Testis (tissue), 3 donors: ENCODE data around the gene SSX2IP. TPM values are rescaled to one million over a fixed set of nuclear protein-coding genes. Genes with fewer than 3 reads are reported as not detected.

Source experiments
- DNase-seq: peaks from one replicate; pipeline ENCODE4 v3.0.0-alpha.2; 2019
- H3K27ac ChIP-seq, 2 donors: fragments of 200-600 bp; sonication (generic); one replicate each; pipeline ENCODE4 v1.5.1; 2019
- H3K27me3 ChIP-seq: fragments of 200-600 bp; sonication (generic); one replicate; pipeline ENCODE4 v1.5.1; 2019
- H3K36me3 ChIP-seq: fragments of 200-600 bp; sonication (generic); one replicate; pipeline ENCODE4 v1.5.1; 2017; ENCODE audit warnings: low read depth; ENCODE audit errors: missing control alignments
- H3K4me1 ChIP-seq: fragments of 200-600 bp; sonication (generic); one replicate; pipeline ENCODE4 v1.5.1; 2019
- H3K4me3 ChIP-seq, 2 donors: fragments of 200-600 bp; sonication (generic); one replicate each; pipeline ENCODE4 v1.5.1; 2017 to 2019
- H3K9me3 ChIP-seq: fragments of 200-600 bp; sonication (generic); one replicate; pipeline ENCODE4 v1.5.1; 2017
- POLR2A ChIP-seq: fragments of 450-650 bp; IDR thresholded peaks from one replicate; pipeline ENCODE4 v1.6.1; 2017; ENCODE audit warnings: antibody characterized with exemption, mild to moderate bottlenecking, moderate library complexity
- WGBS, 2 donors: methylation state at CpG; one replicate each; pipeline ENCODE4 v1.1.5; 2018; 5-methylcytosine and 5-hydroxymethylcytosine counted together
- intact Hi-C: fragments of 100-400 bp; cut with DNase I; formaldehyde crosslinking; loops from one replicate; pipeline ENCODE4 v1.15.1; 2023; ENCODE audit warnings: low total_unique reads
- polyA plus RNA-seq: library from polyadenylated mRNA; stranded (reverse); fragments of 350-450 nt; fragmentation: Illumina TruSeq; extraction: RNeasy Lipid Tissue Mini Kit (QIAGEN cat#74804); gene quantifications from one replicate; pipeline ENCODE4 v1.2.3, GENCODE V29; 2014; ENCODE audit warnings: low read depth, low replicate concordance; ENCODE audit not compliant: insufficient read depth
- total RNA-seq, 2 donors: library from RNA; depleted of rRNA; stranded (reverse); fragments of >200 nt; gene quantifications; one replicate each; pipeline ENCODE4 v1.2.3, GENCODE V29; 2016
- TF ChIP-seq, protein P1 (sequence below), 3 experiments: fragments of 450-650 bp in 2 of 3; fragments of 200-600 bp in 1 of 3; sonication (generic) in 1 of 3; IDR thresholded peaks; one replicate each; pipeline ENCODE4 v1.5.1; 2016 to 2019; ENCODE audit warnings: antibody characterized with exemption in 3 of 3, mild to moderate bottlenecking in 2 of 3, moderate library complexity in 1 of 3

Gene SSX2IP
- total and polyA plus RNA-seq, 3 donors from 2014 or later: 64.6 to 158 (median 128) TPM

DNA sequence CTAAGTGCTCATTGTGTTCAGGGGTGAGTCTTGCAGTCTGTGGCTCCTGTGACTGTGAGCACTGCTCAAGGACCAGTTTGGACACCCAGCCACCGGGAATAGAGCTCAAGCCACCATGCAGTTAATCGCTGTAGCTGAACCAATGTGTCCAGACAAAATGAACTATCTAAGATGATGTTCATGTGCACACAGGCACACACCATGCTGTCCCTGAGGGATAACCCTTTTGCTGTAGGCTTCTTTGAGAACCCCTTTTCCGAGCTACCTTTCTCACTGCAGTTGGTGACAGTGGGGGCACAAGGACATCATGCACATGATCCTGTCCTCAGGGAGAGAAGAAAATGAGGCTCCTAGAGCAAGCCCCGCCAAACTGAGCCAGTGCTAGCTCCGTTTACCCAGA is 65.4 kb downstream of the SSX2IP start:
- WGBS, 2 donors: 90 to 95% methylated on average over 5 of the region's 5 CpGs
- Histone ChIP-seq H3K27ac (no peak overlapping the region), H3K4me3 (no peak overlapping the region), H3K36me3 (no peaks in the 10 kb centered on the region), H3K4me1 (no peaks in the 10 kb centered on the region), H3K27me3 (no peaks in the 10 kb centered on the region), H3K9me3 (no peaks in the 10 kb centered on the region)
- intact Hi-C loops: loop anchor here (10.0 kb wide), 1 partner anchor 130 kb away; no protein-coding TSS in a partner anchor
- TF ChIP-seq, protein P1, sequence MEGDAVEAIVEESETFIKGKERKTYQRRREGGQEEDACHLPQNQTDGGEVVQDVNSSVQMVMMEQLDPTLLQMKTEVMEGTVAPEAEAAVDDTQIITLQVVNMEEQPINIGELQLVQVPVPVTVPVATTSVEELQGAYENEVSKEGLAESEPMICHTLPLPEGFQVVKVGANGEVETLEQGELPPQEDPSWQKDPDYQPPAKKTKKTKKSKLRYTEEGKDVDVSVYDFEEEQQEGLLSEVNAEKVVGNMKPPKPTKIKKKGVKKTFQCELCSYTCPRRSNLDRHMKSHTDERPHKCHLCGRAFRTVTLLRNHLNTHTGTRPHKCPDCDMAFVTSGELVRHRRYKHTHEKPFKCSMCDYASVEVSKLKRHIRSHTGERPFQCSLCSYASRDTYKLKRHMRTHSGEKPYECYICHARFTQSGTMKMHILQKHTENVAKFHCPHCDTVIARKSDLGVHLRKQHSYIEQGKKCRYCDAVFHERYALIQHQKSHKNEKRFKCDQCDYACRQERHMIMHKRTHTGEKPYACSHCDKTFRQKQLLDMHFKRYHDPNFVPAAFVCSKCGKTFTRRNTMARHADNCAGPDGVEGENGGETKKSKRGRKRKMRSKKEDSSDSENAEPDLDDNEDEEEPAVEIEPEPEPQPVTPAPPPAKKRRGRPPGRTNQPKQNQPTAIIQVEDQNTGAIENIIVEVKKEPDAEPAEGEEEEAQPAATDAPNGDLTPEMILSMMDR (IDR thresholded peaks at IDR 0.05): no peak
- no peak for TF ChIP-seq POLR2A
- DNase-seq: no peak

DNA sequence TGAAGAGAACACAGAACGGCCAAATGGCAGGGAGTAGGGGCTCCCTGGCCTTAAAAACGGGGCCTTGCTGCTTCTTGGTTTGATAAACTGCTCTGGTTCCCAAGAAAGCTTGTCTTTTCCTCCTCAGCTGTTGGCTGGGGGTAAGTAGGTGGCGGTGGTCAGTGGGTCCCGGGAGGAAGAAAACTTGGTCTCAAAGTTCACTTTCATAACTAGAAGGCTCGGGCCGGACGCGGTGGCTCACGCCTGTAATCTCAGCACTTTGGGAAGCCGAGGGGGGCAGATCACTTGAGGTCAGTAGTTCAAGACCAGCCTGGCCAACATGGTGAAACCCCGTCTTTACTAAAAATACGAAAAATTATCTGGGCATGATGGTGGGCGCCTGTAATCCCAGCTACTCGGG is 68.7 kb downstream of the SSX2IP start:
- DNase-seq: no peak
- no peak overlapping the region for H3K4me3 ChIP-seq
- H3K27me3 ChIP-seq: no peaks in the 10 kb centered on the region
- TF ChIP-seq POLR2A: no peak
- TF ChIP-seq, protein P1 (IDR thresholded peaks at IDR 0.05): no peak
- intact Hi-C loops: loop anchor here (10.0 kb wide), 1 partner anchor 133 kb away; no protein-coding TSS in a partner anchor
- no peaks in the 10 kb centered on the region for H3K9me3 ChIP-seq
- H3K4me1 ChIP-seq: no peaks in the 10 kb centered on the region
- H3K27ac ChIP-seq: no peak overlapping the region
- H3K36me3 ChIP-seq: no peaks in the 10 kb centered on the region
- 45 to 70% methylated on average over 14 of the region's 14 CpGs for WGBS, 2 donors

DNA sequence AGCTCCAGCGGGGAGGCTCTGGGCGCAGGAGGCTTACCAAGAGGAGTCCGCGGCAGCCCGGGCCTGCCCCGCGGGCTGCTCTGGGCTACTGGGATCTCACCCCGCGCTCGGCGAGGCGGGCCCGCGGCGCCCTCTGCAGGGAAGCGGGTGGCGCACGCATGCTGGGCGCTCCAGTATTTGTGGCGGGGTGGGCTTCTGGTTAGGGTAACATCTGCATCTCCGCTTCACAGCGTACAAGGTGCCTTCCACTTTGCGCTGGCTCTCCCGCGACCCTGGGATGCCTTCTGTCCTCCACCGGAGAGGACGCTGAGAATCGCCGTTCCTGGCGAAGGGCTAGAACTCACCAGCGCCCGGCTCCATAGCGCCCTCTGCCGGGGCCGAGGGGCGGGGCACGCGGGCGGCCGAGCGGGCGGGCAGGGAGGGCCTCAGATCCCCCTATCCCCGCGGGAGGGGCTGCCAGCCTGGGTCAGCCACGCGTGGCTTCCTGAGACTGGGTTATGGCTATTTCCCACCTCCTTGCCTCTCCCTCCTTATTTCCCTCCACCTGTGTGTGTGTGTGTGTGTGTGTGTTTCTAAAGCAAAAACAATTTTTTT is 69.4 kb downstream of the SSX2IP start:
- intact Hi-C loops: loop anchor here (10.0 kb wide), 1 partner anchor 134 kb away; no protein-coding TSS in a partner anchor
- Histone ChIP-seq H3K4me3 (peak overlapping the region; percentile 65 to 69), H3K4me1 (no peaks in the 10 kb centered on the region), H3K27ac (peak overlapping the region; percentile 42 to 76), H3K27me3 (no peaks in the 10 kb centered on the region), H3K9me3 (no peaks in the 10 kb centered on the region), H3K36me3 (no peaks in the 10 kb centered on the region)
- 0 to 3% methylated on average over 10 to 46 of the region's 46 CpGs for WGBS, 2 donors
- TF ChIP-seq, protein P1 (IDR thresholded peaks at IDR 0.05): peak; percentile 74 to 96 (median 80)
- no peak for TF ChIP-seq POLR2A
- DNase-seq: peak; percentile 81

DNA sequence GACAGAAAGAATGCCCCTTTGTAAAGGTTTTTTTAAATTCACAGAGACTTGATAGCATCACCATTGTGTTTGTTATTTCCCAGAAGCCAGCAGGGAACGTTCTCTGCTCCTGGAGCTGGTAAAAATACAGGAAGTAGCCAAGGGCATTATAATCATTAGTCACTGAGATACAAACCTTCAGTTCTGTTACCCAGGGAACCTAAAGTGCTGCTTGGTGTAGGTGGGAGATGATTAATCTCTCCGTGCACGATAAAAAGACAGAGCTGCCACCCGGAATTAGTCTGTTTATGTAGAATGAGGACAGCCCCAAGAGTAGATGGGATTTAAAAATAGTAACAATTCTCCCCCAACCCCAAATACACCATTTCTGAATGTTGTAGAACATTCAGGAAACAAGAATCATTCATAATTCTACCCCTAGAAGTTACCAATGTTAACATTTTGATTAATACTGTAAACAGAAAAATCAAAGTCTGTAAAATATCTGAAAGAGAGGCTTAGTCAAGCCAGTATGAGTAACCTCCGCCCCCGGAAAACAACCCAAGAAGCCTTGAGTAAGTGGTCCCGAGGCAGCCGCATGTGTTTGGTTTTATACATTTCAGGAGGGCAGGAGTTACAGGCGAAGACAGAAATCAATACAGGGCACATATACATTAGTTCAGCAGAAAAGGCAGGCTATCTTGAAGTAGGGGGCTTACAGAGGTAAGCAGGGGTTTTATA is 70.7 kb downstream of the SSX2IP start:
- WGBS, 2 donors: 30 to 38% methylated on average over 9 of the region's 9 CpGs

More for the DNA sequence above, 70.7 kb downstream of the SSX2IP start:
- H3K4me3 ChIP-seq: peak overlapping the region in 1 of 2 donors; percentile 69
- DNase-seq: no peak
- no peaks in the 10 kb centered on the region for H3K36me3 ChIP-seq
- peak overlapping the region in 1 of 2 donors; percentile 62 for H3K27ac ChIP-seq
- no peaks in the 10 kb centered on the region for H3K27me3 ChIP-seq
- intact Hi-C loops: loop anchor here (10.0 kb wide), 1 partner anchor 135 kb away; no protein-coding TSS in a partner anchor
- no peaks in the 10 kb centered on the region for H3K9me3 ChIP-seq
- H3K4me1 ChIP-seq: no peaks in the 10 kb centered on the region
- no peak for TF ChIP-seq POLR2A
- TF ChIP-seq, protein P1 (IDR thresholded peaks at IDR 0.05): no peak
